Memory B cell (primary cell): ENCODE measurements around the gene CENPP.

Experiments
- ATAC-seq: fragments of 150-1000 bp; cut with Tn5 transposase; 2 replicates; pipeline ENCODE4 v1.10.0; 2021; ENCODE audit warnings: low read depth, mild to moderate bottlenecking, moderate library complexity
- DNase-seq, 2 donors: peaks; one replicate each; pipeline ENCODE4 v3.0.0; 2022; ENCODE audit warnings: low spot score in 2 of 2
- H3K27ac Mint-ChIP-seq: one replicate; pipeline ENCODE4 v1.8.0; 2022; ENCODE audit warnings: mild to moderate bottlenecking, moderate library complexity, mixed read lengths
- H3K27me3 Mint-ChIP-seq: one replicate; pipeline ENCODE4 v1.8.0; 2022; ENCODE audit warnings: mixed read lengths
- H3K36me3 Mint-ChIP-seq: one replicate; pipeline ENCODE4 v1.8.0; 2022; ENCODE audit warnings: mild to moderate bottlenecking, mixed read lengths
- H3K4me1 Mint-ChIP-seq: one replicate; pipeline ENCODE4 v1.8.0; 2022; ENCODE audit warnings: mixed read lengths
- H3K4me3 Mint-ChIP-seq: one replicate; pipeline ENCODE4 v1.8.0; 2022; ENCODE audit warnings: mild to moderate bottlenecking, moderate library complexity, mixed read lengths
- H3K9me3 Mint-ChIP-seq: one replicate; pipeline ENCODE4 v1.8.0; 2022; ENCODE audit warnings: mixed read lengths

CENPP gene

GRCh38 chr9:92378865-92379560, 53.3 kb downstream of the CENPP start:
- H3K4me1 Mint-ChIP-seq: no peaks in the 10 kb centered on the region
- ATAC-seq (no peak), DNase-seq (no peak)
- peaks cover 13% of the 10 kb centered on the region for H3K36me3 Mint-ChIP-seq
- H3K4me3 Mint-ChIP-seq: no peak overlapping the region
- H3K27me3 Mint-ChIP-seq: no peaks in the 10 kb centered on the region
- peaks cover 10% of the 10 kb centered on the region for H3K9me3 Mint-ChIP-seq
- no peak overlapping the region for H3K27ac Mint-ChIP-seq

- ATAC-seq (no peak), DNase-seq (no peak)
- no peak overlapping the region for H3K27ac Mint-ChIP-seq
Measured at GRCh38 chr9:92380603-92381002, 54.9 kb downstream of the CENPP start.

GRCh38 chr9:92381775-92382174, 56.0 kb downstream of the CENPP start:
- peaks cover 3% of the 10 kb centered on the region for H3K36me3 Mint-ChIP-seq
- H3K27ac Mint-ChIP-seq: no peak overlapping the region
- ATAC-seq (no peak), DNase-seq (no peak)
- H3K9me3 Mint-ChIP-seq: no peaks in the 10 kb centered on the region
- no peaks in the 10 kb centered on the region for H3K4me1 Mint-ChIP-seq
- H3K27me3 Mint-ChIP-seq: no peaks in the 10 kb centered on the region
- no peak overlapping the region for H3K4me3 Mint-ChIP-seq

More at GRCh38 chr9:92380603-92381002, 54.9 kb downstream of the CENPP start:
- H3K27me3 Mint-ChIP-seq: no peaks in the 10 kb centered on the region
- no peak overlapping the region for H3K4me3 Mint-ChIP-seq
- peaks cover 5% of the 10 kb centered on the region for H3K9me3 Mint-ChIP-seq
- no peaks in the 10 kb centered on the region for H3K4me1 Mint-ChIP-seq
- peaks cover 8% of the 10 kb centered on the region for H3K36me3 Mint-ChIP-seq

- Mint-ChIP-seq H3K4me1 (no peaks in the 10 kb centered on the region), H3K27me3 (no peaks in the 10 kb centered on the region), H3K9me3 (no peaks in the 10 kb centered on the region), H3K36me3 (peaks cover 3% of the 10 kb centered on the region), H3K27ac (no peak overlapping the region), H3K4me3 (no peak overlapping the region)
- ATAC-seq (no peak), DNase-seq (no peak)
Measured at GRCh38 chr9:92384375-92384774, 58.6 kb downstream of the CENPP start.

- H3K36me3 Mint-ChIP-seq: peaks cover 3% of the 10 kb centered on the region
- no peaks in the 10 kb centered on the region for H3K4me1 Mint-ChIP-seq
- DNase-seq (no peak), ATAC-seq (no peak)
- no peaks in the 10 kb centered on the region for H3K9me3 Mint-ChIP-seq
- no peak overlapping the region for H3K27ac Mint-ChIP-seq
- H3K4me3 Mint-ChIP-seq: no peak overlapping the region
- H3K27me3 Mint-ChIP-seq: no peaks in the 10 kb centered on the region
Measured at GRCh38 chr9:92385001-92385400, 59.2 kb downstream of the CENPP start.

- H3K9me3 Mint-ChIP-seq: no peaks in the 10 kb centered on the region
- H3K4me3 Mint-ChIP-seq: no peak overlapping the region
- H3K27me3 Mint-ChIP-seq: no peaks in the 10 kb centered on the region
- H3K4me1 Mint-ChIP-seq: no peaks in the 10 kb centered on the region
- peaks cover 3% of the 10 kb centered on the region for H3K36me3 Mint-ChIP-seq
- DNase-seq (no peak), ATAC-seq (no peak)
- no peak overlapping the region for H3K27ac Mint-ChIP-seq
Measured at GRCh38 chr9:92385477-92385876, 59.7 kb downstream of the CENPP start.

GRCh38 chr9:92385953-92386352, 60.2 kb downstream of the CENPP start:
- H3K4me3 Mint-ChIP-seq: no peak overlapping the region
- DNase-seq (no peak), ATAC-seq (no peak)
- H3K9me3 Mint-ChIP-seq: no peaks in the 10 kb centered on the region
- no peaks in the 10 kb centered on the region for H3K27me3 Mint-ChIP-seq
- no peaks in the 10 kb centered on the region for H3K4me1 Mint-ChIP-seq
- peaks cover 3% of the 10 kb centered on the region for H3K36me3 Mint-ChIP-seq
- H3K27ac Mint-ChIP-seq: no peak overlapping the region

- no peaks in the 10 kb centered on the region for H3K4me1 Mint-ChIP-seq
- DNase-seq (no peak), ATAC-seq (no peak)
- no peak overlapping the region for H3K27ac Mint-ChIP-seq
- no peaks in the 10 kb centered on the region for H3K36me3 Mint-ChIP-seq
- H3K27me3 Mint-ChIP-seq: no peaks in the 10 kb centered on the region
- no peak overlapping the region for H3K4me3 Mint-ChIP-seq
- H3K9me3 Mint-ChIP-seq: no peaks in the 10 kb centered on the region
Measured at GRCh38 chr9:92392690-92393089, 66.9 kb downstream of the CENPP start.

- Mint-ChIP-seq H3K4me3 (no peak overlapping the region), H3K27me3 (no peaks in the 10 kb centered on the region), H3K27ac (no peak overlapping the region), H3K9me3 (no peaks in the 10 kb centered on the region), H3K4me1 (no peaks in the 10 kb centered on the region), H3K36me3 (no peaks in the 10 kb centered on the region)
- ATAC-seq (no peak), DNase-seq (no peak)
Measured at GRCh38 chr9:92393686-92394085, 67.9 kb downstream of the CENPP start.

GRCh38 chr9:92395617-92396016, 69.9 kb downstream of the CENPP start:
- H3K27me3 Mint-ChIP-seq: no peaks in the 10 kb centered on the region
- no peak overlapping the region for H3K4me3 Mint-ChIP-seq
- H3K27ac Mint-ChIP-seq: no peak overlapping the region
- ATAC-seq: no peak
- DNase-seq: no peak
- H3K9me3 Mint-ChIP-seq: no peaks in the 10 kb centered on the region
- H3K4me1 Mint-ChIP-seq: no peaks in the 10 kb centered on the region
- no peaks in the 10 kb centered on the region for H3K36me3 Mint-ChIP-seq

GRCh38 chr9:92397853-92398252, 72.1 kb downstream of the CENPP start:
- no peaks in the 10 kb centered on the region for H3K9me3 Mint-ChIP-seq
- no peaks in the 10 kb centered on the region for H3K4me1 Mint-ChIP-seq
- no peak for ATAC-seq
- no peak for DNase-seq
- no peaks in the 10 kb centered on the region for H3K36me3 Mint-ChIP-seq
- no peaks in the 10 kb centered on the region for H3K27me3 Mint-ChIP-seq
- H3K4me3 Mint-ChIP-seq: no peak overlapping the region
- no peak overlapping the region for H3K27ac Mint-ChIP-seq

- H3K9me3 Mint-ChIP-seq: peaks cover 2% of the 10 kb centered on the region
- no peak overlapping the region for H3K4me3 Mint-ChIP-seq
- peaks cover 12% of the 10 kb centered on the region for H3K4me1 Mint-ChIP-seq
- no peaks in the 10 kb centered on the region for H3K27me3 Mint-ChIP-seq
- DNase-seq (no peak), ATAC-seq (no peak)
- H3K27ac Mint-ChIP-seq: no peak overlapping the region
- no peaks in the 10 kb centered on the region for H3K36me3 Mint-ChIP-seq
Measured at GRCh38 chr9:92402360-92402759, 76.6 kb downstream of the CENPP start.

- Mint-ChIP-seq H3K9me3 (peaks cover 2% of the 10 kb centered on the region), H3K27me3 (no peaks in the 10 kb centered on the region), H3K4me1 (peaks cover 12% of the 10 kb centered on the region), H3K4me3 (no peak overlapping the region), H3K27ac (no peak overlapping the region), H3K36me3 (no peaks in the 10 kb centered on the region)
- DNase-seq (no peak), ATAC-seq (no peak)
Measured at GRCh38 chr9:92402826-92403745, 77.3 kb downstream of the CENPP start.

GRCh38 chr9:92404042-92404836, 78.5 kb downstream of the CENPP start, which contains the start of gene OGN:
Gene OGN, minus strand, starts transcription at chr9:92404578. Its CDS starts 1,171 bp downstream, at chr9:92403407.
- no peak for DNase-seq
- H3K27ac Mint-ChIP-seq: no peak within 1 kb of the TSS
- H3K36me3 Mint-ChIP-seq: no peaks in the 10 kb centered on the region
- no peaks in the 10 kb centered on the region for H3K27me3 Mint-ChIP-seq
- no peak within 1 kb of the TSS for H3K4me3 Mint-ChIP-seq
- H3K9me3 Mint-ChIP-seq: peaks cover 2% of the 10 kb centered on the region
- no peak for ATAC-seq
- peaks cover 12% of the 10 kb centered on the region for H3K4me1 Mint-ChIP-seq
